ENCODE measurements around the gene ALG8.

The ALG8 gene

DNA sequence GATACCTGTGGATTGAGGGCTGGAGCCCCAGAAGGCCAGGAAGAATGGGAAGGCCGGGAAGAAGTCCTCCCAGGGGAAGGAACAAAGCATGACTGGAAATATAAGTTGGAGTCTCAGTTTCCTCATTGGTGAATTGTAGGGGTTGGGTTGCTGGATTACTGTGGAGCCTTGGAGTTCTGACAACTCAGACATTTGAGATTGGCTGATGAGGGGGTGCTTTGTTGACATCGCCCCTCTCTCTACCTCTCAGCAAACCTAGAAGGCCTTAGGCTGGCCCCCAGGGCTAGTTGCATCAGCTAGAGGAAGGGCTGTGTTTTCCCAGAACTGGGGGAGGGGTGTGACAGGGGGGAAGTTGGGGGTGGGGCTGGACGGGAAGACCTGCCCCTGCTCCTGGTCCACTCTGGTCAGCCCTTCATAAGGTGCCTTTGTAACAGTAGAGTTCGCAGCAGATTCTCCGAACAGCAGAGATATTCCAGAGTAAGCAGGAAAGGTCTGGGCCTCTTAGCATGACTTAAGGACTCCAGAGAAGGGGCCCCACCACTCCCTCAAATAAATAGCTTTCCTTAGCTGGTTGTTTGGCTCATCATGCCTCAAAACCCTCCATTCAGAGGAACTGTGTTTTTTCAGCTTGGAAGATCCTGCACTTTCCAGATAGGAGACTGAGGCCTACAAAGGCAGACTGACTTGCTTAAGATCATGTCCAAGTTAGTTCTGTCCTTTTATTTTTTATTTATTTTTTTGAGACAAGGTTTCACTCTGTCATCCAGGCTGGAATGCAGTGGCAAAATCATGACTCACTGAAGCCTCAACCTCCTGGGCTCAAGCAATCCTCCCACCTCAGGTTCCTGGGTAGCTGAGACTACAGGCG, 88.2 kb downstream of the ALG8 start:
- no peak for TF ChIP-seq CTCF (conservative IDR thresholded peaks at IDR 0.05; ENCODE audit: low read depth)
- POLR2A ChIA-PET (ENCODE audit: low non-redundant PET): no interaction called here
- no peak for DNase-seq (ENCODE audit: low spot score)
- CTCF ChIA-PET: no interaction called here
- peak overlapping the region; percentile 26; the same call in 1 of the 2 replicates for H3K27ac ChIP-seq

Measured in RWPE1 (cell line).